Measurements from ENCODE around the gene KRT12.

The KRT12 gene

DNA sequence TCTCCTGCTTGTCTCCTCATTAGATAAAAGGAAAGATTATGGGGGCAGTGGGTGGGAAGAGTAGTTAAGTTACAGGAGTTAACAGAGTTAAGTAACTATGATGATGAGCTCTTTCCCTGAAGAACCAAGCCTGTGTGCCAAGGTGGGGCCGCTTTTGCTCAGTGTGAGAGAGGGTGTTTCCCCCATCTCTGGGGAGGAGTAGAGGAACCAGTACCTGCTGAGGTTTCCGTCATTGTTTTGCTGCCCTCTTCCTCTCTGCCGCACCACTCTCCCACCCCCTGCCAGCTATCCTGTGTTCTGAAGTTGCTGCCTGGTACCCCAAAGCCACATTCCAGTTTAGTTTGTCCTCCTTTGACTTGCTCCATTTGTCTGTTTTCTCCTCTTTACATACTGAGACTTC lies 23.8 kb downstream of the KRT12 start:
- no peak for DNase-seq

DNA sequence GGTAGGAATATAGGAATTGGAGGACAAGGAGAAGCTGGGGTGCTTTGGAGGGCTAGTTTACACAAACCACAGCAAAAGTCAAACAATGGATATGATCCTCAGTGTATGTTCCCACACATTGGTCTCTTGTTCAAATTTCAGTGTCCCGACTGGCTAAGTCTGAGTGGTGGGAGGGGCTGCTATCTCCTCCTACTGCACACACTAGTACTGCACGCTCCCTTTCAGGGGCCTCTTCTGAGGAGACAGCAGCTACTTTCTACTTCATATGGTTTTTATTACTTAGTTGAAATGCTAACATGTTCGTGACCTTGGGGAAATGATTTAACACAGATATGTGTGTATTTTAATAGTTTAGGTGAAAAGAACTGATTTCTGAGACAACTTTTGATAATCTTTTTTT lies 25.8 kb downstream of the KRT12 start:
- peak; percentile 31 for DNase-seq

DNA sequence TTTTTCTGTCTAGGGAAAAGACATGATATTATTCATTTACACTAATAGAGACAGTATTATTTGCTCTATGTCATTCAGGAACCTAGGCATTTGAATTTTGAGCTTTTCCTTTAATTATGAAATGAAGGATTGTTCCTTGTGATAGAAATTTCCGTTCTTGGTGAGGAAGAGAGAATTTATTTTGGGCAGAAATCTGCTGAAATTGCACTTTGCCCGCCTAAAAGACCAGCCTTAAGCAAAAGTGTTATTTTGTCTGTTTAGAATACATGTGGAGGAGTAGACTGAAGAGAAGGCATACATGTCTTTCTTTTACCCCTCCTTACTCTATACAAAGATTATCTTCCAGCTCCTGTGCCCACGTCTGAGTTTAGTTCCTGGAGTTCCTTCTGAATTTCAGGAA lies 27.8 kb downstream of the KRT12 start:
- no peak for DNase-seq

DNA sequence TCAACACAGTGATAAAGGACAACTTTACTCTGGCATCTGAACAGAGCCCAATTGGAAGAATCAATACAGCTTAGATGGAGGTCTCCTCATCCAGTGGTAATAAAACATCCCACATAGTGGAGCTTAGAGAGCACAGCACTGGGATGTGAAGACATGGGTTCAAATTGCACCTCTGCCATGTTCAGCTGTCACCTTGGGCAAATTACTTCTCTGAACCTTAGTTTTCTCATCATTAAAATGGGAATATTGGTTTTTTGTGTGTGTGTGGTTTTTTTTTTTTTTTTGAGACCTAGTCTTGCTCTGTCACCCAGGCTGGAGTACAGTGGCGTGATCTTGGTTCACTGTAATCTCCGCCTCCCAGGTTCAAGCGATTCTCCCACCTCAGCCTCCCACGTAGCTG lies 31.0 kb downstream of the KRT12 start:
- DNase-seq = no peak

DNA sequence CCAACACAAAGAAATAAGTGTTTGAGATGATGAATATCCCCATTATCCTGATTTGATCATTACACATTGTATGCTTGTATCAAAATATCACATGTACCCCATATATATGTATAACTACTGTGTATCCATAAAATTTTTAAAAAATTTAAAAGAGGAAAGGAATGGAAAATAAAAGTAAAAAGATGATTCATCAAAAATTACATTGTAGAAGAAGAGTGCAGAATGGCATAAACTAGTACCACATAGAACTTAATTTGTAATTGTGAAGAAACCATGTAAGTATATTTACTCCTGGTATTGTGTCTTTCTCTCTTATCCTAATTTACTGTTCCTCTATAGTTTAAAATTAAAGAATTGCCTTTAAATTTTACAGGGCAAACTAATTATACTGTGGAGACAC lies 33.1 kb downstream of the KRT12 start:
- DNase-seq = no peak

DNA sequence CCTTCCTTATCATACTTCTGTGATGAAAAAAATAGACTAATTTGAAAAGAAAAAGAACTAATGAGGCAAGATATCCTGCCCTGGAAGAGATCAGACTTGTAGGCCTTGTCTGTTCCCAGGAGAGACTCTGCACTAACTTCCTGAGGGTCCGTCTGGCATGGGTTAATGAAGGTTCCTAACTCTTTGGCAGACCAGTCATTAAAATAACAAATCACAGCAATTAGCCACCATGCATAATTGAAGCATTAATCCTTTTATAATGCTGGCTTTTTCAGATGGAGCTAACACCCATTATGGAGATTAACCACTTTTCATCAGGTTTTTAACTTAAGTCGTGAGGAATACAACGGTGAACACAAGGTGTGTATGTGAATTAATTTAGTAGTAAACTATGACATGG lies 34.2 kb downstream of the KRT12 start:
- DNase-seq = no peak

DNA sequence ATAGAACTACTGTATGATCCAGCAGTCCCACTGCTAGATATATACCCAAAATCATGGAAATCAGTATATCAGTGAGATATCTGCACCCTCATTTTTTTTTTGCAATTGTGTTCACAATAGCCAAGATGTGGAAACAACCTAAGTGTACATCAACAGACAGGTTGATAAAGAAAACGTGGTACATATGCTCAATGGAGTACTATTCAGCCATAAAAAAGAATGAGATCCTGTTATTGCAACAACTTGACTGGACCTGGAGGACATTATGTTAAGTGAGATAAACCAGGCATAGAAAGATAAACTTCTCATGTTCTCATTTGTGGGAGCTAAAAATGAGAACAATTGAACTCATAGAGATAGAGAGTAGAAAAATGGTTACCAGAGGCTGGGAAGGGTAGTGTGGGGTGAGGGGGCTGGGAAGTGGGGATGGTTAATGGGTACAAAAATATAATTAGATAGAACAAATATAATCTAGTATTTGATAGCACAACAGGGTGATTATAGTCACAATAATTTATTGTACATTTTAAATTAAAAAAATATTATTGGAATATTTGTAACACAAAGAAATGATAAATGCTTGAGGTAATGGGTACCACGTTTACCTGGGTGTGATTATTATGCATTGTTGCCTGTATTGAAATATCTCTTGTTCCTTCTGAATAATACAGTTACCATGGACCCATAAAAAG lies 36.8 kb downstream of the KRT12 start:
- no peak for DNase-seq

DNA sequence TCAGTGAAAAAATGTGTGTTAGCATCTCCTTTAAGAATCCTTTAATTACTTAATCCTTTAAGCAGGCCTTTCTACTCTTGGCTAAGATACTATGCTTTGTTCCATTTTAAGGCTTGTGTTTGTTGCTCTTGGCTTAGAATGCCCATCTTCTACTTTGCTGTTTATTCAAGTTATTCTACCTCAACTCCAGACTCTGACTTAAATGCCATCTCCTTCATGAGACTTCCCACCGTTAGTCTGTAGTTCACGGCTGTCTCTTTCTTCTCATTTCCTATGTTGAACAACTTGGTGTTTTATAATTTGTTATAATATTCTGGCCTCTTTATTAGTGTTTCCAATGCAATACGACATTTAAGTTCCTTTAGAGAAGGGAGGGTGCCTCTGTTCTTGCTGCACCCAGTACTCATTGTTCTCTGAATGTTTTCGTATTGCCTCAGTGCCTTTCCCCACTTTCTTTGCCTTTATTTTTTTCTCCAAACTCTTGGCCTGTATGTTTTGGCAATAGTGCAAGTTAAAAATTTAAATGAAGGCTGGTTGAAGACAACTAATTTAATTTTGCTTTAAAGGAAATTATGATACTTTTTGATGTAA lies 38.5 kb downstream of the KRT12 start:
- DNase-seq = no peak

DNA sequence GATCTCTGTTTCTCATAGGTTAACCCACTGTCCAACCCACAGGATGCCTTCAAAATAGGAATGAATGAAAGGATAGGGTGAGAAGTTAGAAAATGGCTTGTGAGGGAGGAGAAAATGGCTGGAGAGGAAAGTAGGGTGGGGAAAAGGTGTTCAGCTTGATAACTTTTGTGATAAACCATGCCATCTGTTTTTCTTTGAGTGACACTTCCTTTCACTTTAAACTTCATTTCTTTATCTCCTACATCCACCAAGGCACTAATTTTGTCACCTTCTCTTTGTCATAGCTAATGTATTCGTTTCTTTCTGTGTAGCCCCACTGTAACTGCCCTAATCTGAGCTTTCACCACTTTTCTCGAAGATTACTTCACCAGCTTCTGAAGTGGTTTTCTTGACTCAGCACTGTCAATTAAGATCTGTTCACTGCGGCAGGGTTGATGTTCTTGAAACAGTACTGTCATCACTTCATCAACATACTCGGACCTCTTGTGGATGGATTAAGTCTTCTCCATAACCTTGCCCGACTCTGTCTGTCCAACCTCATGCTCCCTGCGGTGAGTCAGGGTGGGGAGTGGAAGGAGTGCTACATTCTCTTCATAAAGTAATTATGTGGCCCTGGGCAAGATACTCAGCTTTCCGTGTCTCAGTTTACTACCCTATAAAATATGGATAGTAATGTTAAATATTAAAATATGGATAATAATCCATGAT lies 39.1 kb downstream of the KRT12 start:
- peak; percentile 43 for DNase-seq

DNA sequence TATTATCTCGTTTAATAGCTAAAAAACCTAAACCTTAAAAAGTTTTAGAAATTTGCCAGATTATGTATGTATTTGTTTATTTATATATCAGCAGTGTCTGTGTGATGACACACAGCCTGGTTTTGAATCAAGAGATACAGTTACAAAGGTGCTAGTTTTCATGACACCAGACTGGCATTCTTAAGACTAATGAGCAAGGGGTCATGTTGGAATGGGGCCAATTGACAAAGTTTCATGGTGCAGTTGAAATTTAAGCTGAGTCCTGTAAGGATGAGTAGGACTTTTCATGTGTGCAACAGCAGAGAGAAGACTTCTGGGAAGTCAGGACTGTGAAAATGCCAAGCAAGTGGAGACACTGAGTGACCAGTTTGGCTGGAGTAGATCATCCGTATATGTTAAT lies 41.4 kb downstream of the KRT12 start:
- no peak for DNase-seq

DNA sequence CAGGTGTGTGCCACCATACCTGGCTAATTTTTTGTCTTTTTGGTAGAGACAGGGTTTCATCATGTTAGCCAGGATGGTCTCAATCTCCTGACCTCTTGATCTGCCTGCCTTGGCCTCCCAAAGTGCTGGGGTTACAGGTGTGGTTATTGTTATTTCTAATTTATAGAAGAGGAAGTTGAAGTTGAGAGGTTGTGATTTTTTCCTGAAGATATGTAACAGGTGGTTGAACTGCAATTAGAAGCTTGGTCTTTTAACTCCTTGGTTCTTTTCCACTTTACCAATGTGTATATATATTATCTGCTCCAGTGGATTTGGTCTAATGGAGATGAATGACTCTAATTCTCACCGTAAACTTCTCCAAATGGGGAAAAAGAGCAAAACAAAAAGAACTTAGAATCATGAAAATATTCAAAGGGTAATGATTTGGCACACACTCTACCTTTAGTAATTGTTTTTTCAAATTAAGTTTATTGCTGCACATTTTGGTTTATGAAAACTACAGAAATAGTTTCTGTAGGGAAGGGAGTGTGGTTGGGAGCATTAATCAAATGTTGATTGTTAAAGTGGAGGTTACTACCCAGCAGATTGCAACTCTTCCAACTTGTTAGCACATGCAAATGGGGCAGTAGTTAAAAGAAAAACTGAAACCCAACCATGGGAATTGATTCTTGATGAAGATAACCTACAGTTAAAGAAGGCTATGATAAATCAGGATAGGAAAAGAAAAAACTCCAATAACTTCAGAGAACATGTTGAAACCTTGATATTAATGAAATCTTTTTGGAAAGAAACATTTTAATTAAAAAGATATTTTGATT lies 42.8 kb downstream of the KRT12 start:
- no peak for DNase-seq

DNA sequence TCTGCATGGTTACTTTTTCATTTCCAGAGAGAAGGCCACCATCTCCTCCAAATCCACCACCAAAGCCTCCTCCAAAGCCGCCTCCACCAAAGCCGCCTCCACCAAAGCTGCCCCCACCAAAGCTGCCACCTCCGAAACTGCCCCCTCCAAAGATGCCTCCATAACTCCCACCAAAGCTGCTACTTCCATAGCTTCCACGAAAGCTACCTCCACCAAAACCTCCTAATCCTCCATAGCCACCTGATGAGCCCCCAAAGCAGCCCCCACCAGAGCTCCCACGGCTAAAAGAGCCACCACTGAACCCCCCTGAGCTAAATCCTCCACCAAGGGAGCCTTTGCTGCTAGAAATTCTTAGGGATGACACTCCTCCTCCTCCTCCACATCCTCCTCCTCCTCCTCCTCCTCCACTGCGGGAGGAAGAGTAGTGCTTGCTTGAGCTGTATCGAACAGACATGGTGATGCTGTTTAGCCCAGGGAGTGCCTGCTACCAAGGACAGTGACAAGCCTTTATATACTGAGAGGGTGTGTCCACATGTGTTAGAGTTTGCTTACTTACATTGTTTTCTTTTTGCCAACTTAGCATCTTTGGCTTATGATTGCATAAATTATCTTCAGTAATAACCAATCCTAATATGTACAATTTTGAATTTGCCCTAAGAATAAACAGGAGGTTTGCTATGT lies 44.8 kb downstream of the KRT12 start, which contains the start of gene KRT10:
Gene KRT10 (minus strand): TSS at position 483 of the 681 bp plus-strand sequence. CDS start 29 bp downstream, at position 454.
- no peak for DNase-seq

DNA sequence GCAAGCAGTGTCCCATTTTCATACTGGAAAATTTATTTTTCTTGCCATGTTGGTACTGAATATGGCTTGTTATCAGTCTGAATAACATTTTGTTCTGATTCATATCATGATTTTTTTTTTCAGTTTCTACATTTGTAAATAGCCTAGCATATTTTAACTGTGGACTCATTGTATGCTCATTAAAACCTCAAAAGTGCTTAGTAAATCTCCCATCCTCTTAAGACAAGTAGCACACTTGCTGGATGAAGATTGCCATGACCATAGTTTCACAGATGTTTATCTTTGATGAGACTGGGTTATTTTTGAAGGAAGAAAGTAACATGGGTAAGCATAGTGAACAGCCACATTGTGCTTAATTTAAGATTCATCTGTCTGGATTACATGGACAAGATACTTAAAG lies 45.5 kb downstream of the KRT12 start:
- DNase-seq = no peak

DNA sequence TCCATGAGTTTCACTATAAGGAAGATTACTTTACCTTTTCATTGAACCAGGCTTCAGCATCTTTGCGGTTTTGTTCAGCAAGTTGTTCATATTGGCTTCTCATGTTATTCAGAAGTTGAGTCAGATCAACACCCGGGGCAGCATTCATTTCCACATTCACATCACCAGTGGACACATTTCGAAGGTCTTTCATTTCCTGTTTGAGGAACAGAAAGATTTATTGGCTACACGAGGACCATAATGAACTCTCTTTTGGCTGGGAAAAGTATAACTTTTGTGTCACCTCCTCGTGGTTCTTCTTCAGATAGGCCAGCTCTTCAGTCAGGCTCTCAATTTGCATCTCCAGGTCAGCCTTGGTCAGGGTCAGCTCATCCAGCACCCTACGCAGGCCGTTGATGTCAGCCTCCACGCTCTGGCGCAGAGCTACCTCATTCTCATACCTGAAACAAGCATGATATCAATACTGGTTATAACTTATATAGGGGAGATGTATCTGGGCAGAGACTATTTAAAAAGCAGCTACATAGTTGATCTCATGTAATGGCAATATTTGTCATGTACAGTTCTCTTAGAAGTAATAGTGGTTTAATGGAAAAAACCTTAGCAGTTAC lies 46.7 kb downstream of the KRT12 start:
- no peak for DNase-seq

DNA sequence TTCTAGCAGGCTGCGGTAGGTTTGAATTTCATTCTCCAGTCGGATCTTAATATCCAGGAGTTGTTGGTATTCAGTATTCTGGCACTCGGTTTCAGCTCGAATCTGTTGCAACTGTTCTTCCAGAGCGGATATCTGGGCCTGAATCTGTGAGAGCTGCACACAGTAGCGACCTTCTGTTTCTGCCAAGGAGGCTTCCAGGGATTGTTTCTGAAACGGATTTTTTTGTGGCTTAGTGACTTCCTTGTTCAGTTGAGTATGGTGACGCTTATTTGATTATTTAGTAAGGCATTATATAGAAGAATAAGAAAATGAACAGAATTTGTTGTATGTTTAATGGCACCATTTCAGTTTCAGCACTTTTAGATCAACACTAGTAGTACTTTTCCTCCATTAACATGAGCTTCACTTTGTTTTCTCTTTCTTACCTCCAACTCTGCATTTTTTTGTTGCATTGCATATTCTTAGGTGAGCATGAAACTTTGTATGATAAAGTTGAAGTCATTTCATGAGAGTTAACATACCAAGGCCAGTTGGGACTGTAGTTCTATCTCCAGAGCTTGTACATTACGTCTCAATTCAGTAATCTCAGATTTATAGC lies 47.4 kb downstream of the KRT12 start:
- DNase-seq = peak; percentile 14

DNA sequence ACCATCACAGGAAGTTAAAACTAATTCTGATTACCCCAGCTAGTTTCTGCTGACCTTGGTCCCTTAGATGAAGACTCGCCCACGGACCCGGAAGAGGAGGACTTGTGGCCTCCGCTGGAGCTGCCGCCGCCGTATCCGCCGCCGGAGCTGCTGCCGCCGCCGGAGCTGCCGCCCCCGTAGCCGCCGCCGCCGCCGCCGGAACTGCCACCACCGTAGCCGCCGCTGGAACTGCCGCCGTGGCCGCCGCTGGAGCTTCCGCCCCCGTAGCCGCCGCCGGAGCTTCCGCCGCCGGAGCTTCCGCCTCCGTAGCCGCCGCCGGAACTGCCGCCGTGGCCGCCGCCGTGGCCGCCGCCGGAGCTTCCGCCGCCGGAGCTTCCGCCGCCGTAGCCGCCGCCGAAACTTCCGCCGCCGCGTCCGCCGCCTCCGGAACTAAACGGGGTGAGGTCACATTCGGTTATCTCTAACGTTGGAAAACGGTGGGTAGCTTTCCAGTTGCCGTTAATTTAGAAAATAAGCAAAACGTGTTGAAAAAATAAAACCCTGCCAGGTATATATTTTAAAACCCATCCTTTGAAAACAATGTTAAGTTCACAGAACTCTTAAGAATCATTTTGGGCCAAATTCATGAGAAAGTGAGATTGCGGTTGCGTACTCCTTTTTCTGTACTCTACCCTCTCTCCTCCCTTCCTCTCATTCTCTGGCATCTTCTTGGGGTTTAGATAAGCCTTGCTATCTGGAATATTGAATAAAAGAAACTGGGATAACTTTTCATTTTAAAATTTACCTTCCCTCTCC lies 48.1 kb downstream of the KRT12 start:
- DNase-seq = peak; percentile 91

DNA sequence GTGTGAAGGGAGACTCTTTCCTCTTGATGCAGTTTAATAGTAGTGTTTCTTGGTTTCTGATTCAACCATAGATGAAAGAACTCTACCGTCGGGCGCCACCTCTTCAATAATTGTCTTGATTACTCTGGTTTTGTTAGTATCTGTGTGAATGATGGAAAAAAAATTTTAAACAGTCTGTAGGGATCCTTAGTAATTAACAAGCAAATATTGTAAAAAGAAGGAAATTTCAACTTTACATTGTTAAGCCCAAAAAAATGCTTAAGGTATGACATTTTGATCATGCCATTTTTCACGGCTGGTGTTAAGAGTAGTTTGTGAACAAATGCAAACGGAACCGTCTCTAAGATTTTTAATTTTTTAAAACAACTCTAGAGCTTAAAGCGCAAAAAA lies 48.7 kb downstream of the KRT12 start:
- no peak for DNase-seq

DNA sequence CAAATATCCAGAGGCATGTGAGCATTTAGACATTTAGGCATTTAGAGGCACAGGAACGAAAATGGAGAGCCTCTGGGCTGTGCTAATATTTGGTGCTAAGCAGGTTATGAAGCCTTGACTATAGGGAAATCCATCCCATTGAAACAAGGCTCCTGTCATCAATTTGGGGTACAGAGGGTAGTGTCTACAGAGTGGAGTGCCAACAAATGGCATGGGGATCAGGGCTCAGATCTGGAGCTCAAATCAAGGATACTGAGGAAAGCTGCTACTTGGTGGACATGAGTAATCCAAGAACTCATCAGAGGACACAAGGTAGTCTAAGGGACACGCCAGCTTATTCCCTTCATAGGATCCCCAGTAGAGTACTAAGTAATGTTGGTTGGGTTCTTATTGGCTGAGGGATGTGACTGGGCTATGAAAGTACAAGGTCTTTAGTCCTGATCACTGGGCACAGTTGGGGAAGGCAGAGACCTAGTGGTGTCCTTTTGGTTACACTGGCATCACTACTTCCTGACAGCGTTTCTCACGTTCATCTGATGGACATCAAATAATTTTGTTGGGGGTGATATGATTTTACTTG lies 49.8 kb downstream of the KRT12 start:
- no peak for DNase-seq

DNA sequence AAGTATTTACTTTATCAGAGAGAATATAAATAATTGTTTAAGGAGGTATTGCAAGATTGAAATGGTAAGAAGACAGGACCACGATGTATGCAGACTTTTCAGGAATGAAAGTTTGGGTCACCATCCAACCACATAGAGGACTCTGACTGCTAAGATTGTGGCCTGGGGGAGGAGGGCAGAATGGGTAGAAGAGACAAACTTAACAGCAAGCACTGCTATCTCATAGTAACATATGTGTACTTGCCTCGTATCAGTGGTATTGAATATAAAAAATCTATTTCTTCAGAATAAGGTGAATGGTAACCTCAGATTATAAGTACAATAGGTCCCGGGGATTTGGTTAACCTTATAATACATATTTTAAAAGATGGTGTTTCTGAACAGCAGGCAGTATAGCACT lies 50.5 kb downstream of the KRT12 start:
- DNase-seq = no peak

DNA sequence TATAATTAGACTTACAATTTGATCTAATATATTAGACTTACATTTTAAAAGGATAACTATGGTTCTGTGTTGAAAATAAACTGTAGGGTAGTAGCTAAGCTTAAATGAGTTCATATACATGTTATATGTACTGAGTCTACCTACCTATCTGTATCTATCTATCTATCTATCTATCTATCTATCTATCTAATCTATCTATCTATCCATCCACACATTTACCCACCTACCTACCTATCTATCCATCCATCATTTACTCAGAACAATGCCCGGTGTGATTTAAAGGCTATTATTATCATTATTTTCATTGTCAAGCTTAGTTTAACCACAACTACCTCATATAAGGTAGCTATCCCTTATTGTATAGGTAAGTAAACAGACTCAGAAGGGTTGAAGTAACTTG lies 51.6 kb downstream of the KRT12 start:
- no peak for DNase-seq

All from fibroblast of skin of scalp (primary cell).